ENCODE data around the gene TMEM52. TPM values are rescaled to one million over a fixed set of nuclear protein-coding genes. Genes with fewer than 3 reads are reported as not detected.

TMEM52 gene
- total RNA-seq, 2 donors from 2014 or later: 7.8 to 43.3 TPM

DNA sequence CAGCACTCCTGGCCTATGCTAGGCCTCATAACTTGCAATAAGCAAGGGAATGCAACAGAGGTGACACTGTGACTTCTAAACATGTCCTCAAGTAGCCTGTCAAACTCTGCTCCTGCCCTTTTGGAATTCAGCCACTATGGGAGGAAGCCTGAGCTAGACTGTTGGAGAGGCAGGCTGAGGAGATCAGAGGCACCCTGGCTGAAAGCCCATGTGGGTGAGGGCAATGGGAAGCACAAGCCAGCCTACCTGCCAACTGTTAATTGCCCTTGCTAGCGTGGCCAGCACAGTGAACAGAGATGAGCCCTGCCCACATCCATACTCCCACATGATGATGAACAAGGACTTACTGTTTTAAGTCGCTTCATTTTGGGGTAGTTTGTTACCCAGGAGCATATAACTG, 45.9 kb downstream of the TMEM52 start:
- WGBS: 56% methylated on average over 2 of the region's 2 CpGs
- no peak overlapping the region for H3K4me3 ChIP-seq
- no peaks in the 10 kb centered on the region for H3K4me1 ChIP-seq (replicated peaks)
- TF ChIP-seq POLR2AphosphoS5 (IDR thresholded peaks at IDR 0.05) (no peak), POLR2A (IDR thresholded peaks at IDR 0.05) (no peak)
- TF ChIP-seq, protein P1, sequence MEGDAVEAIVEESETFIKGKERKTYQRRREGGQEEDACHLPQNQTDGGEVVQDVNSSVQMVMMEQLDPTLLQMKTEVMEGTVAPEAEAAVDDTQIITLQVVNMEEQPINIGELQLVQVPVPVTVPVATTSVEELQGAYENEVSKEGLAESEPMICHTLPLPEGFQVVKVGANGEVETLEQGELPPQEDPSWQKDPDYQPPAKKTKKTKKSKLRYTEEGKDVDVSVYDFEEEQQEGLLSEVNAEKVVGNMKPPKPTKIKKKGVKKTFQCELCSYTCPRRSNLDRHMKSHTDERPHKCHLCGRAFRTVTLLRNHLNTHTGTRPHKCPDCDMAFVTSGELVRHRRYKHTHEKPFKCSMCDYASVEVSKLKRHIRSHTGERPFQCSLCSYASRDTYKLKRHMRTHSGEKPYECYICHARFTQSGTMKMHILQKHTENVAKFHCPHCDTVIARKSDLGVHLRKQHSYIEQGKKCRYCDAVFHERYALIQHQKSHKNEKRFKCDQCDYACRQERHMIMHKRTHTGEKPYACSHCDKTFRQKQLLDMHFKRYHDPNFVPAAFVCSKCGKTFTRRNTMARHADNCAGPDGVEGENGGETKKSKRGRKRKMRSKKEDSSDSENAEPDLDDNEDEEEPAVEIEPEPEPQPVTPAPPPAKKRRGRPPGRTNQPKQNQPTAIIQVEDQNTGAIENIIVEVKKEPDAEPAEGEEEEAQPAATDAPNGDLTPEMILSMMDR (IDR thresholded peaks at IDR 0.05): no peak
- no peaks in the 10 kb centered on the region for H3K27me3 ChIP-seq (replicated peaks; ENCODE audit: insufficient read depth)
- H3K27ac ChIP-seq: no peak overlapping the region
- intact Hi-C loops (cut with DNase I): no loop called here
- DNase-seq (ENCODE audit: low spot score): peak; percentile 33
- H3K36me3 ChIP-seq: no peaks in the 10 kb centered on the region
- no peaks in the 10 kb centered on the region for H3K9me3 ChIP-seq

DNA sequence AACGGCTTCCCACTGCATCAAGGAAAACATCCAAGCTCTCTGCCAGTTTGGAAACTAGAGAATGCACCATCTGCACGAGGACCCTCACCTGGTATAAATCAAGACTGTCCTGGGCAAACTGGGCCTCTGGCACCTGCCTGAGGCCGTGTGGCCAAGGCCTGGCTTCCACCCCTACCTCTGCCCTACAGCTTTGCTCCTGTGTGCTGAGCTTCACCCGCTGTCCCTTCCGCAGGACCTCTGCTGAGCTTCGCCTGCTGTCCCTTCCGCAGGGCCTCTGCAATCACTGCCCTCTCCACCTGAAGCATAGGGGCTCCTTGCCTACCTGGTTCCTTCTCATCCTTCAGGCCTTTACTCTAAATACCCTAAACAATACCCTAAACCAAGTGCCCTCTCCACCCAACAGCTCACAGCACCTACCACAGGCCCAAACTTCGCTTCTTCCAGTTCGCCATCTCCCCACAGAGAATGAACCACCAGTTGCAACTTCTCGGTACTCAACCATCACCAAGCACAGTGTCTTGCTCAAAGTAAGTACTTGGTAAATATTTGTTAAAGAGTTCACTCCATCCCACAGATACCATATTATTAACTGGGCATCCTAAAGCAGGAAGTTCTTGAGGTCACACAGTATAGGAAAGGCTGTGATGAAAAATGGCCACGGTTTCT, 46.6 kb downstream of the TMEM52 start:
- TF ChIP-seq POLR2AphosphoS5 (IDR thresholded peaks at IDR 0.05): no peak
- no peak for TF ChIP-seq POLR2A (IDR thresholded peaks at IDR 0.05)
- TF ChIP-seq, protein P1 (IDR thresholded peaks at IDR 0.05): no peak
- intact Hi-C loops (cut with DNase I): no loop called here
- no peak for DNase-seq (ENCODE audit: low spot score)
- Histone ChIP-seq H3K27ac (no peak overlapping the region), H3K27me3 (replicated peaks; ENCODE audit: insufficient read depth) (no peaks in the 10 kb centered on the region), H3K4me1 (replicated peaks) (no peaks in the 10 kb centered on the region), H3K36me3 (no peaks in the 10 kb centered on the region), H3K9me3 (no peaks in the 10 kb centered on the region), H3K4me3 (no peak overlapping the region)
- WGBS: 83% methylated on average over 11 of the region's 11 CpGs

DNA sequence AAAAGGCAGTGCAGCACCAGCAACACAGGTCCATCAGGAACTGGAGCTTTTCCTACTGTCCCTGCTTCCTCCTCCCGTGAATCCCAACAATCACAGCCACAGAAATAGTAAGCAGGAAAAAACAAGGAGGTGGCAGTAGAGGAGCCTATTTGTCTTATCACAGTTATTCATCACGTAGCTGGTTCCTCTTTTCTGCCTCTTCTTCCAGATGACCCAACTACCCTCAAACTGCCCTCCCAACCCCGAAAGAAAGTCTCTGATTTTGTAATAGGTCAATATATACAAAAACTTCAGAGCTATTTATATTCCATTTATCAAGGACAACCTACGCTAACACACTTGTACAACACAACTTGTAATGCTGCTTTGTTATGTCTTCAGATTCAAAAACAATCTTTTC, 49.6 kb downstream of the TMEM52 start:
- WGBS: 61% methylated on average over 4 of the region's 4 CpGs
- Histone ChIP-seq H3K36me3 (no peaks in the 10 kb centered on the region), H3K27me3 (replicated peaks; ENCODE audit: insufficient read depth) (no peaks in the 10 kb centered on the region), H3K27ac (no peak overlapping the region), H3K4me1 (replicated peaks) (no peaks in the 10 kb centered on the region), H3K9me3 (no peaks in the 10 kb centered on the region), H3K4me3 (no peak overlapping the region)
- no peak for TF ChIP-seq POLR2AphosphoS5 (IDR thresholded peaks at IDR 0.05)
- TF ChIP-seq POLR2A (IDR thresholded peaks at IDR 0.05): no peak
- TF ChIP-seq, protein P1 (IDR thresholded peaks at IDR 0.05): no peak
- no peak for DNase-seq (ENCODE audit: low spot score)
- intact Hi-C loops (cut with DNase I): no loop called here

Other genes starting within 250 kb of the TMEM52 start
- gene SLC35E2B, start 226.5 kb downstream of the TMEM52 start, total RNA-seq: 10 to 100 TPM; 40.3 to 67.1 TPM
- gene CDK11A, start 194.9 kb downstream of the TMEM52 start, total RNA-seq: 10 to 100 TPM; 31.1 to 47.4 TPM
- 10 to 100 TPM; 64.5 to 91.1 TPM for gene NADK, start 140.8 kb downstream of the TMEM52 start, total RNA-seq
- 100 to 1,000 TPM; 163 to 233 TPM for gene GNB1, start 28.2 kb downstream of the TMEM52 start, total RNA-seq
- under 1 TPM; 0.18 to 0.28 TPM for gene CALML6, start 4.0 kb downstream of the TMEM52 start, total RNA-seq
- gene CFAP74, start 84.5 kb upstream of the TMEM52 start, total RNA-seq: 1 to 10 TPM in 1 of 2 donors, not detected in 1; 9.1 TPM
- 1 to 10 TPM in 1 of 2 donors, under 1 TPM in 1; 0.32 to 7.6 TPM for gene GABRD, start 100.1 kb upstream of the TMEM52 start, total RNA-seq
- gene PRKCZ, start 131.1 kb upstream of the TMEM52 start, total RNA-seq: 10 to 100 TPM; 34.5 to 46.7 TPM

All from prostate gland (tissue), 2 donors.